AG10803 (cell line): ENCODE data around the gene DTL.
A peak's percentile ranks its signal among the peaks of the same experiment; 100 is the strongest.
"Not testable (repeated sequence)": the region's sequence is repeated elsewhere in the genome, so short reads cannot be mapped to it uniquely, and the experiment has no call there.

Experiments used
- DNase-seq: peaks from one replicate; pipeline ENCODE4 v3.0.0; 2010; ENCODE audit warnings: low read depth
- H3K4me3 ChIP-seq: 2 replicates; pipeline ENCODE4 v1.5.1; 2011; ENCODE audit warnings: mild to moderate bottlenecking, low read length, control low read depth
- CTCF ChIP-seq: conservative IDR thresholded peaks from 2 replicates; pipeline ENCODE4 v1.5.1; 2011; ENCODE audit warnings: mild to moderate bottlenecking, low read length, control low read depth, inconsistent platforms

The DTL gene

GRCh38 chr1:212007886-212008285 lies 27.7 kb upstream of the DTL start:
- H3K4me3 ChIP-seq, result no peak overlapping the region
- peak; percentile 15 for DNase-seq
- no peak for TF ChIP-seq CTCF

GRCh38 chr1:212009561-212009960 lies 26.0 kb upstream of the DTL start:
- DNase-seq, result no peak
- TF ChIP-seq CTCF, result no peak
- H3K4me3 ChIP-seq, result no peak overlapping the region

GRCh38 chr1:212010004-212010403 lies 25.5 kb upstream of the DTL start:
- no peak for DNase-seq
- H3K4me3 ChIP-seq, result no peak overlapping the region
- TF ChIP-seq CTCF, result no peak

- DNase-seq, result peak; percentile 66
- H3K4me3 ChIP-seq, result no peak overlapping the region
- peak; percentile 97 for TF ChIP-seq CTCF
Measured at GRCh38 chr1:212012034-212012740, 23.4 kb upstream of the DTL start.

GRCh38 chr1:212013672-212014071 lies 21.9 kb upstream of the DTL start:
- no peak overlapping the region for H3K4me3 ChIP-seq
- no peak for DNase-seq
- no peak for TF ChIP-seq CTCF

- no peak overlapping the region for H3K4me3 ChIP-seq
- no peak for DNase-seq
- TF ChIP-seq CTCF, result no peak
Measured at GRCh38 chr1:212020975-212021374, 14.6 kb upstream of the DTL start.

GRCh38 chr1:212021563-212021962 lies 14.0 kb upstream of the DTL start:
- DNase-seq, result no peak
- H3K4me3 ChIP-seq, result no peak overlapping the region
- TF ChIP-seq CTCF, result no peak

- not testable (repeated sequence) for H3K4me3 ChIP-seq, DNase-seq
Measured at GRCh38 chr1:212022908-212023307, 12.6 kb upstream of the DTL start.
